Transverse colon (tissue), 4 donors: ENCODE data around the gene EIF4EBP3. TPM values are rescaled to one million over a fixed set of nuclear protein-coding genes. Genes with fewer than 3 reads are reported as not detected.
A peak's percentile ranks its signal among the peaks of the same experiment; 100 is the strongest.

Experiments used
- DNase-seq: peaks from one replicate; pipeline ENCODE4 v3.0.0-alpha.2; 2019
- H3K27ac ChIP-seq, 4 donors: fragments of 200-600 bp; sonication (generic); 2 replicates each; pipeline ENCODE4 v1.5.1; 2016 to 2018; ENCODE audit warnings: inconsistent platforms in 4 of 4
- H3K27me3 ChIP-seq: fragments of 200-600 bp; sonication (generic); 2 replicates; pipeline ENCODE4 v1.5.1; 2017; ENCODE audit warnings: inconsistent platforms
- H3K36me3 ChIP-seq, 4 donors: fragments of 200-600 bp; sonication (generic); 2 replicates each; pipeline ENCODE4 v1.5.1; 2017 to 2019; ENCODE audit warnings: inconsistent platforms in 4 of 4
- H3K4me1 ChIP-seq, 4 donors: fragments of 200-600 bp; sonication (generic); 2 replicates each; pipeline ENCODE4 v1.5.1; 2017 to 2020; ENCODE audit warnings: inconsistent platforms in 4 of 4
- H3K4me3 ChIP-seq, 4 donors: fragments of 200-600 bp; sonication (generic); 1 replicate in 1 of 4; 2 replicates in 3 of 4; pipeline versions ENCODE4 v1.5.1 to v1.6.1; 2017 to 2019; ENCODE audit warnings: inconsistent platforms in 4 of 4
- H3K9me3 ChIP-seq, 2 donors: fragments of 200-600 bp; sonication (generic); 2 replicates each; pipeline ENCODE4 v1.5.1; 2017 to 2019; ENCODE audit warnings: inconsistent platforms in 2 of 2
- EP300 ChIP-seq: sonication (generic); formaldehyde crosslinking; IDR thresholded peaks from one replicate; pipeline ENCODE4 v1.6.1; 2017; ENCODE audit warnings: antibody characterized with exemption, low read depth
- POLR2A ChIP-seq: fragments of 450-650 bp; IDR thresholded peaks from one replicate; pipeline ENCODE4 v1.6.1; 2016; ENCODE audit warnings: antibody characterized with exemption, mild to moderate bottlenecking, moderate library complexity
- POLR2AphosphoS5 ChIP-seq, 3 donors: sonication (generic); formaldehyde crosslinking; IDR thresholded peaks; one replicate each; pipeline ENCODE4 v1.6.1; 2016; ENCODE audit warnings: antibody characterized with exemption in 3 of 3
- WGBS, 2 donors: methylation state at CpG; one replicate each; pipeline ENCODE4 v1.1.5; 2018; ENCODE audit warnings: low coverage in 1 of 2; 5-methylcytosine and 5-hydroxymethylcytosine counted together
- in situ Hi-C, 4 donors: fragments of 200-750 bp; cut with MboI; loops; one replicate each; pipeline versions ENCODE4 v1.15.0 to v1.15.1; 2017; ENCODE audit warnings: low sequenced_read_pairs in 3 of 4, low pct_ligation_motif_present in 1 of 4, low pct_unique_long_range_greater_than_20kb in 1 of 4
- intact Hi-C: fragments of 100-400 bp; cut with DNase I; formaldehyde crosslinking; loops from one replicate; pipeline ENCODE4 v1.15.1; 2023; ENCODE audit warnings: low total_unique reads
- total RNA-seq, 4 donors: library from RNA; depleted of rRNA; stranded (reverse); fragments of >200 nt; gene quantifications; one replicate each; pipeline ENCODE4 v1.1.0, GENCODE V29; 2016
- TF ChIP-seq, protein P1 (sequence below), 5 experiments: fragments of 200-600 bp in 3 of 5; fragments of 450-650 bp in 2 of 5; sonication (generic) in 3 of 5; IDR thresholded peaks; 1 replicate in 2 of 5; 2 replicates in 3 of 5; pipeline ENCODE4 v1.5.1; 2016 to 2017; ENCODE audit warnings: antibody characterized with exemption in 5 of 5, inconsistent platforms in 3 of 5, mild to moderate bottlenecking in 2 of 5, moderate library complexity in 1 of 5

Gene EIF4EBP3
- total RNA-seq, 4 donors from 2014 or later: 18.0 to 56.0 (median 27.5) TPM; not detected in 1

DNA sequence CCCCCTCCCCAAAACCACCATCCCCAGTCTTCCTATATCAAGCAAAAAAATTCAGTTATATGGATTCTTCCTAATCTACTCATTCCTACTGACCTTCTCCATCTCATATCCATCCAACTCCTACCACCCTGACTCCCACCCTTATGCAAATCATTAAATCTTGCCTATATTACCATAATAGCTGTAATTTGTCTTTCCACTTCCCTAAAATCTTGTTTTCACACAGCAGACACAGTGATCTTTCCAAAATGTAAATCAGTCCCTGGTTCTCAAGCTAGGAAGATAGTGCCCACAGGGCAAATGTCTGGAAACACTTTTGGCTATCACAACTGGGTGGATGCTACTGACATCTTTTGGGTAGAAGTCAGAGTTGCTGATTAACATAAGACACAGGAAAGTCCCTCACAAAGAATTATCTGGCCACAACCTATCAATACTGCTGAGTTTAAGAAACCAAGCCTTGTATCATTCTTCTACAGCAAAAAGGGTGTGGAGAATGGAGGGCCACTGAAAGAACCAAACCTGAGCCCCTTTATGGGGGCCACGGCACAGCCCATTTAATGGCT lies 8.4 kb downstream of the EIF4EBP3 start:
- in situ Hi-C loops: loop anchor here in 1 of 4 donors (25.0 kb wide), 1 partner anchor 106 kb away; the partner anchor contains the start of genes DND1 and WDR55
- 60 to 61% methylated on average over 1 of the region's 1 CpG for WGBS, 2 donors

DNA sequence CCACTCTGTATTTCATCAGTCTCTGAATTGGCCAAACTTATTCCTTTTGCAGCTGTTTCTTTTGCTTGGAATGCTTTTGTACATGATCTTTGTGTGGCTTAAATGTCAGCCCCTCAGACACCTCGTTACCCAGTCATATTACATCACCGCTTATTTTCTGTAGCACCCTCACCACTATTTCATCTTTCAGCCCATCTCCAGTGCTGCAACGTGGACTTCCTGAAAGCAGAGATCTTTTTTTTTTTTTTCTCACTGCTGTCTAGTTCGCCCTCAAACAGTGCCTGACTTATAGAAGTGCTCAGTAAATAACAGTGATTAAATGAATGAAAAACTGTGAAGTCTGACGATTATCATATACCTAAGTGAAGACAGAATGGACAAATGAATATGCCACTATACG lies 9.0 kb downstream of the EIF4EBP3 start:
- Histone ChIP-seq H3K27ac (peak overlapping the region in 3 of 4 donors; percentile 87 to 97 (median 88)), H3K36me3 (peaks cover 0 to 7% (median 0%) of the 10 kb centered on the region in 4 donors), H3K9me3 (no peaks in the 10 kb centered on the region), H3K4me1 (peaks cover 12 to 37% (median 20%) of the 10 kb centered on the region in 4 donors), H3K27me3 (no peaks in the 10 kb centered on the region), H3K4me3 (peak overlapping the region in 3 of 4 donors; percentile 65 to 82 (median 67))
- TF ChIP-seq POLR2A (no peak), POLR2AphosphoS5 (IDR thresholded peaks at IDR 0.05) (no peak), EP300 (no peak)
- TF ChIP-seq, protein P1, sequence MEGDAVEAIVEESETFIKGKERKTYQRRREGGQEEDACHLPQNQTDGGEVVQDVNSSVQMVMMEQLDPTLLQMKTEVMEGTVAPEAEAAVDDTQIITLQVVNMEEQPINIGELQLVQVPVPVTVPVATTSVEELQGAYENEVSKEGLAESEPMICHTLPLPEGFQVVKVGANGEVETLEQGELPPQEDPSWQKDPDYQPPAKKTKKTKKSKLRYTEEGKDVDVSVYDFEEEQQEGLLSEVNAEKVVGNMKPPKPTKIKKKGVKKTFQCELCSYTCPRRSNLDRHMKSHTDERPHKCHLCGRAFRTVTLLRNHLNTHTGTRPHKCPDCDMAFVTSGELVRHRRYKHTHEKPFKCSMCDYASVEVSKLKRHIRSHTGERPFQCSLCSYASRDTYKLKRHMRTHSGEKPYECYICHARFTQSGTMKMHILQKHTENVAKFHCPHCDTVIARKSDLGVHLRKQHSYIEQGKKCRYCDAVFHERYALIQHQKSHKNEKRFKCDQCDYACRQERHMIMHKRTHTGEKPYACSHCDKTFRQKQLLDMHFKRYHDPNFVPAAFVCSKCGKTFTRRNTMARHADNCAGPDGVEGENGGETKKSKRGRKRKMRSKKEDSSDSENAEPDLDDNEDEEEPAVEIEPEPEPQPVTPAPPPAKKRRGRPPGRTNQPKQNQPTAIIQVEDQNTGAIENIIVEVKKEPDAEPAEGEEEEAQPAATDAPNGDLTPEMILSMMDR (IDR thresholded peaks at IDR 0.05): no peak
- in situ Hi-C loops (loop anchor here in 1 of 4 donors (25.0 kb wide), 1 partner anchor 106 kb away; the partner anchor contains the start of genes DND1 and WDR55), intact Hi-C loops (no loop called here)
- 5% methylated on average over 5 to 6 of the region's 6 CpGs for WGBS, 2 donors
- DNase-seq: no peak

More for the DNA sequence above, 8.4 kb downstream of the EIF4EBP3 start:
- intact Hi-C loops: no loop called here
- DNase-seq: no peak
- no peak for TF ChIP-seq EP300
- TF ChIP-seq POLR2A: no peak
- TF ChIP-seq, protein P1 (IDR thresholded peaks at IDR 0.05): no peak
- TF ChIP-seq POLR2AphosphoS5 (IDR thresholded peaks at IDR 0.05): no peak
- Histone ChIP-seq H3K27me3 (no peaks in the 10 kb centered on the region), H3K36me3 (peaks cover 0 to 13% (median 0%) of the 10 kb centered on the region in 4 donors), H3K4me3 (peak overlapping the region in 2 of 4 donors; percentile 65 to 67), H3K27ac (peak overlapping the region in 3 of 4 donors; percentile 0 to 97 (median 88)), H3K4me1 (peaks cover 12 to 37% (median 20%) of the 10 kb centered on the region in 4 donors), H3K9me3 (no peaks in the 10 kb centered on the region)

DNA sequence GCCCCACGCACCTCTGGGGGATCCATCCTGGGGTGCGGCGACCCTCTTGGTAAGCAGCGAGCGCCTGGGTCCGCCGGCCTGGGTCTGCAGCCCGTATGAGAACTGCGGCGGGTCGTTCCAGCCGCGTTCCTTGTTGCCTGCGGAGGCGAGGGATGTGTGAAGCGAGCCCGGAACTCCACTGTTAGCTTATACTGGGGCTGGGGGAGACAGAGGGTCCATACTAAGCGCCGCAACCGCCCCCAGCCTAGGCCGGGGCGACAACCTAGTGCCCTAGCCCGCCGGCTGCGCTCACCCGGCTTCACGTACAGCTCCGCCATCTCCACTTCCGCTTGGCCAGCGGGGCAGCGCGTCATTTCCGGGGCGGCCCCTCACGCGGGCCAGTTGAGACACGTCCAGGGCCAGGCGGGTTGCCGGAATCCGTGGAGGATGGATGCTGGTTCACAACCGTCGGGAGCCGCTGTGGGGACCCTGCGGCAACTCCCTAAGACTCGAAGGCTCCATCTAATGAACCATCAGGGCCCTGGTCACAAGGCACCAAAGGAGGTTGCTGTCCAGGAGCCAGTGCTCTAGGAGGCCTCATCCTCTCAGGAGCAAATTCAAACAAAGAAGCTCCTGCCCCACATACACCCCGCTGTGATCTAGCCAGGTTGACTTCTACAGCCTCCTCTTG lies 9.8 kb downstream of the EIF4EBP3 start, which contains the start of gene SRA1:
SRA1 (minus strand) TSS at position 338 of the 670 bp plus-strand sequence; CDS start at position 317, 21 bp downstream.
- H3K27ac ChIP-seq: peak within 1 kb of the TSS; percentile 87 to 97 (median 90)
- in situ Hi-C loops (loop anchor here in 1 of 4 donors (25.0 kb wide), 1 partner anchor 105 kb away; the partner anchor contains the start of genes DND1 and WDR55), intact Hi-C loops (no loop called here)
- H3K36me3 ChIP-seq: no peaks in the 10 kb centered on the region
- H3K9me3 ChIP-seq: no peaks in the 10 kb centered on the region
- WGBS, 2 donors: 1% methylated on average over 26 of the region's 46 CpGs; no CpG with 5 or more reads in 1 of the 2 donors
- no peaks in the 10 kb centered on the region for H3K27me3 ChIP-seq
- TF ChIP-seq, protein P1 (IDR thresholded peaks at IDR 0.05): no peak
- TF ChIP-seq EP300 (no peak), POLR2A (peak; percentile 96), POLR2AphosphoS5 (IDR thresholded peaks at IDR 0.05) (peak; percentile 99)
- peaks cover 12 to 37% (median 20%) of the 10 kb centered on the region in 4 donors for H3K4me1 ChIP-seq
- DNase-seq: peak; percentile 95
- H3K4me3 ChIP-seq: peak within 1 kb of the TSS; percentile 65 to 90 (median 74)

DNA sequence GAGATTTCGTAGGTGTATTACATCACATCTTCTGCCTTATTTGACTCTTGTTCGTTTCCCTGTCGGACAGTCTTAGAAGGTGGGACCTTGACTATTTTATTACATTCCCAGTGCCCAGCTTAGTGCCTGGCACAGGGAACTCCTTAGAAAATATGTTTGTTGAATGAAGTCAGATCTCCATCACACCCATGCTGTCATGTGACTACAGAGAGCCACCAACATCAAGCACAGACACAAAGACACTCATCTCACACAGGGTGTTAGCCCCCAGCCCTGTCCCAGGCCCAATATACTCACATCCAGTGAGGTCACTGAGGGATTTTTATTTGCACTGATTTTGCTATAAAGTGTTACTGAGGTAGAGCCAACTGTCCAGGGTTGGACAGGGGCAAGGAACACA lies 10.5 kb downstream of the EIF4EBP3 start:
- DNase-seq: no peak
- intact Hi-C loops (no loop called here), in situ Hi-C loops (loop anchor here in 1 of 4 donors (25.0 kb wide), 1 partner anchor 104 kb away; the partner anchor contains the start of genes DND1 and WDR55)
- WGBS, 2 donors: 72 to 86% methylated on average over 3 of the region's 3 CpGs
- H3K4me1 ChIP-seq: peaks cover 14 to 38% (median 22%) of the 10 kb centered on the region in 4 donors
- no peak overlapping the region for H3K4me3 ChIP-seq
- TF ChIP-seq POLR2AphosphoS5 (IDR thresholded peaks at IDR 0.05) (no peak), POLR2A (no peak), EP300 (no peak)
- TF ChIP-seq, protein P1 (IDR thresholded peaks at IDR 0.05): no peak
- no peaks in the 10 kb centered on the region for H3K27me3 ChIP-seq
- peak overlapping the region; percentile 87 to 97 (median 90) for H3K27ac ChIP-seq
- no peaks in the 10 kb centered on the region for H3K36me3 ChIP-seq
- no peaks in the 10 kb centered on the region for H3K9me3 ChIP-seq
